Measurements from ENCODE around the gene B9D2. TPM values are rescaled to one million over a fixed set of nuclear protein-coding genes. Genes with fewer than 3 reads are reported as not detected.

The B9D2 gene
- polyA plus RNA-seq, 3 donors = 12.2 to 32.5 (median 25.1) TPM

DNA sequence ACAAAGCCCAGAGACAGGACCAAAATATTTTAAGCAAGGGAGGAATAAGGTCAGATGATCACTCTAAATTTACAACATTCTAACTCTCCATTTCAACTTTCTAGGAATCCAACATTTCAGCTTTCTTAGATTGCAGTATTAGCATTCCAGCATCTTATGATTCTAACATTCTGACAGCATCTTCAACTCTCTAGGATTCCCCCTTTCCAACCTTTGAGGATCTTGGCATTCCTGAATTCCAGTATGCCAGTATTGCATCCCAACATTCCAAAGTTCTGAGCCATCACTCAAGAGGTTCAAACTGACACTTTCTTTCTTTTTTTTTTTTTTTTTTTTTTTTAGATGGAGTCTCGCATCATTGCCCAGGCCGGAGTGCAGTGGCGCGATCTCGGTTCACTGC, 24.0 kb downstream of the B9D2 start:
- Histone ChIP-seq H3K27me3 (ENCODE audit: control insufficient read depth in 2 of 2, insufficient read depth in 2 of 2, low read length in 2 of 2) (no peaks in the 10 kb centered on the region), H3K79me2 (ENCODE audit: insufficient read depth, low read length) (peaks cover 96% of the 10 kb centered on the region), H3K36me3 (replicated peaks in 1 of 2; ENCODE audit: control insufficient read depth in 1 of 2, insufficient read depth in 2 of 2, low read length in 2 of 2) (peaks cover 65 to 91% of the 10 kb centered on the region in 2 donors), H3K4me2 (replicated peaks; ENCODE audit: extremely low read depth, low read length, poor library complexity, severe bottlenecking) (no peak overlapping the region), H2AFZ (ENCODE audit: insufficient read depth, low read depth, low read length, poor library complexity, severe bottlenecking) (no peak overlapping the region), H3K9me3 (replicated peaks in 1 of 2; ENCODE audit: control insufficient read depth in 1 of 2, insufficient read depth in 1 of 2, low read length in 2 of 2) (no peaks in the 10 kb centered on the region), H3K4me1 (ENCODE audit: control insufficient read depth in 1 of 2, insufficient read depth in 2 of 2, low read length in 2 of 2) (peaks cover 49 to 66% of the 10 kb centered on the region in 2 donors), H3K9ac (ENCODE audit: insufficient read depth, low read length, poor library complexity, severe bottlenecking) (no peak overlapping the region), H4K20me1 (ENCODE audit: insufficient read depth, low read length) (peaks cover 89% of the 10 kb centered on the region), H3K4me3 (replicated peaks in 1 of 3; ENCODE audit: low read depth in 2 of 3, low read length in 3 of 3) (no peak overlapping the region), H3K27ac (ENCODE audit: low read depth in 1 of 2, low read length in 2 of 2) (no peak overlapping the region)
- no peak for DNase-seq
- Mint-ChIP-seq H3K9me3 (no peaks in the 10 kb centered on the region), H3K27ac (peak overlapping the region in 5 of 7 donors; percentile 12 to 82 (median 47)), H3K4me3 (no peak overlapping the region), H3K27me3 (ENCODE audit: low read depth in 3 of 3) (no peaks in the 10 kb centered on the region), H3K4me1 (peaks cover 73% of the 10 kb centered on the region), H3K36me3 (peaks cover 59 to 95% of the 10 kb centered on the region in 2 donors)
- WGBS (ENCODE audit: insufficient coverage) = 94% methylated on average over 5 of the region's 5 CpGs
- intact Hi-C loops (cut with micrococcal nuclease) = no loop called here
- TF ChIP-seq, protein P1, sequence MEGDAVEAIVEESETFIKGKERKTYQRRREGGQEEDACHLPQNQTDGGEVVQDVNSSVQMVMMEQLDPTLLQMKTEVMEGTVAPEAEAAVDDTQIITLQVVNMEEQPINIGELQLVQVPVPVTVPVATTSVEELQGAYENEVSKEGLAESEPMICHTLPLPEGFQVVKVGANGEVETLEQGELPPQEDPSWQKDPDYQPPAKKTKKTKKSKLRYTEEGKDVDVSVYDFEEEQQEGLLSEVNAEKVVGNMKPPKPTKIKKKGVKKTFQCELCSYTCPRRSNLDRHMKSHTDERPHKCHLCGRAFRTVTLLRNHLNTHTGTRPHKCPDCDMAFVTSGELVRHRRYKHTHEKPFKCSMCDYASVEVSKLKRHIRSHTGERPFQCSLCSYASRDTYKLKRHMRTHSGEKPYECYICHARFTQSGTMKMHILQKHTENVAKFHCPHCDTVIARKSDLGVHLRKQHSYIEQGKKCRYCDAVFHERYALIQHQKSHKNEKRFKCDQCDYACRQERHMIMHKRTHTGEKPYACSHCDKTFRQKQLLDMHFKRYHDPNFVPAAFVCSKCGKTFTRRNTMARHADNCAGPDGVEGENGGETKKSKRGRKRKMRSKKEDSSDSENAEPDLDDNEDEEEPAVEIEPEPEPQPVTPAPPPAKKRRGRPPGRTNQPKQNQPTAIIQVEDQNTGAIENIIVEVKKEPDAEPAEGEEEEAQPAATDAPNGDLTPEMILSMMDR (IDR thresholded peaks at IDR 0.05) = no peak

GRCh38 chr19:41335467-41335866, 28.5 kb downstream of the B9D2 start:
- Histone ChIP-seq H2AFZ (ENCODE audit: insufficient read depth, low read depth, low read length, poor library complexity, severe bottlenecking) (no peak overlapping the region), H3K27me3 (ENCODE audit: control insufficient read depth in 2 of 2, insufficient read depth in 2 of 2, low read length in 2 of 2) (no peaks in the 10 kb centered on the region), H4K20me1 (ENCODE audit: insufficient read depth, low read length) (peaks cover 70% of the 10 kb centered on the region), H3K4me3 (replicated peaks in 1 of 3; ENCODE audit: low read depth in 2 of 3, low read length in 3 of 3) (peak overlapping the region in 1 of 3 experiments; percentile 67), H3K4me1 (ENCODE audit: control insufficient read depth in 1 of 2, insufficient read depth in 2 of 2, low read length in 2 of 2) (peaks cover 54 to 74% of the 10 kb centered on the region in 2 donors), H3K4me2 (replicated peaks; ENCODE audit: extremely low read depth, low read length, poor library complexity, severe bottlenecking) (peak overlapping the region; percentile 72), H3K9me3 (replicated peaks in 1 of 2; ENCODE audit: control insufficient read depth in 1 of 2, insufficient read depth in 1 of 2, low read length in 2 of 2) (no peaks in the 10 kb centered on the region), H3K79me2 (ENCODE audit: insufficient read depth, low read length) (peaks cover 89% of the 10 kb centered on the region), H3K36me3 (replicated peaks in 1 of 2; ENCODE audit: control insufficient read depth in 1 of 2, insufficient read depth in 2 of 2, low read length in 2 of 2) (peaks cover 53 to 86% of the 10 kb centered on the region in 2 donors), H3K9ac (ENCODE audit: insufficient read depth, low read length, poor library complexity, severe bottlenecking) (peak overlapping the region; percentile 71), H3K27ac (ENCODE audit: low read depth in 1 of 2, low read length in 2 of 2) (peak overlapping the region; percentile 94 to 98)
- WGBS (ENCODE audit: insufficient coverage) = 89% methylated on average over 7 of the region's 10 CpGs
- Mint-ChIP-seq H3K36me3 (peaks cover 52 to 86% of the 10 kb centered on the region in 2 donors), H3K27ac (peak overlapping the region; percentile 95 to 99 (median 98)), H3K4me1 (peaks cover 69% of the 10 kb centered on the region), H3K27me3 (ENCODE audit: low read depth in 3 of 3) (peaks cover 0 to 2% (median 0%) of the 10 kb centered on the region in 3 donors), H3K9me3 (no peaks in the 10 kb centered on the region), H3K4me3 (peak overlapping the region in 1 of 2 donors; percentile 15)
- TF ChIP-seq, protein P1 (IDR thresholded peaks at IDR 0.05) = no peak
- DNase-seq = peak in 1 of 3 donors; percentile 37
- intact Hi-C loops (cut with micrococcal nuclease) = no loop called here
